NCI-H1092 (cell line): ENCODE results near the gene GPX1.
"Not testable (repeated sequence)": the region's sequence is repeated elsewhere in the genome, so short reads cannot be mapped to it uniquely, and the experiment has no call there.

Experiments
- DNase-seq: peaks from one replicate; lab custom pipeline; 2025; lab: John Stamatoyannopoulos, UW

Gene GPX1

GRCh38 chr3:49357443-49358216, 523 bp downstream of the GPX1 start:
- not testable (repeated sequence) for DNase-seq

GRCh38 chr3:49357095-49357442, 1.1 kb downstream of the GPX1 start:
- DNase-seq = not testable (repeated sequence)

GRCh38 chr3:49352890-49353421, 5.2 kb downstream of the GPX1 start:
- DNase-seq = no peak

GRCh38 chr3:49352281-49352680, 5.9 kb downstream of the GPX1 start:
- DNase-seq = no peak

GRCh38 chr3:49351521-49352011, 6.6 kb downstream of the GPX1 start:
- DNase-seq = no peak

- no peak for DNase-seq
Observed at GRCh38 chr3:49349348-49350114, 8.6 kb downstream of the GPX1 start.

- not testable (repeated sequence) for DNase-seq
Observed at GRCh38 chr3:49348361-49348760, 9.8 kb downstream of the GPX1 start.

GRCh38 chr3:49346797-49347251, 11.3 kb downstream of the GPX1 start:
- DNase-seq = no peak

- DNase-seq = no peak
Observed at GRCh38 chr3:49343163-49343562, 15.0 kb downstream of the GPX1 start.

GRCh38 chr3:49341996-49342395, 16.2 kb downstream of the GPX1 start:
- DNase-seq = no peak

- peak; percentile 84 for DNase-seq
Observed at GRCh38 chr3:49339941-49340800, 18.0 kb downstream of the GPX1 start, which contains the start of gene USP4. USP4 (minus strand) TSS chr3:49340053; CDS start chr3:49340024, 29 bp downstream.

GRCh38 chr3:49339581-49339940, 18.6 kb downstream of the GPX1 start:
- no peak for DNase-seq

GRCh38 chr3:49333916-49334633, 24.1 kb downstream of the GPX1 start:
- no peak for DNase-seq

GRCh38 chr3:49333091-49333490, 25.1 kb downstream of the GPX1 start:
- no peak for DNase-seq

GRCh38 chr3:49329186-49329585, 29.0 kb downstream of the GPX1 start:
- no peak for DNase-seq

GRCh38 chr3:49328350-49328749, 29.8 kb downstream of the GPX1 start:
- not testable (repeated sequence) for DNase-seq

GRCh38 chr3:49327485-49327884, 30.7 kb downstream of the GPX1 start:
- DNase-seq = no peak

- no peak for DNase-seq
Observed at GRCh38 chr3:49324768-49325167, 33.4 kb downstream of the GPX1 start.

- DNase-seq = no peak
Observed at GRCh38 chr3:49316696-49317457, 41.3 kb downstream of the GPX1 start.

- DNase-seq = no peak
Observed at GRCh38 chr3:49313896-49314688, 44.1 kb downstream of the GPX1 start.
